Measurements from ENCODE around the gene LIPH.

The LIPH gene

DNA sequence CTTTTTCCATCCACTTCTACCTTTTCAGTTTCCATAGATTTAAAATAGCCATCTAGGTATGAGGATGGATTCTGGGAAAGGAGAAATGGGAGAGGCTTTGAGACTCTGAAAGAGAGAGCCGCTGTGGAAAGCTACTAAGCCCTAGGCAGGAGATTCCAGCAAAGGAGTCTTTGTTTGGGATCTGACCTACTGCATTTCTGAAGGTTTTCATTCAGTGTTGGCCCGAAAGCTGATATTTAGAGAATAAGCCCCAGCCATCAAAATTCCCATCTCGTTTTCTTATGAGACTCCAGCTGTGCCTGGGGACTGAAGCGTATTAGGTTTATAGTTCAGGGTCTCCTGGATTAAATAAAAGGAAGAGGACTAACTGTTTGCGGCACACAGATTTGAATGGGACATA lies 19.5 kb downstream of the LIPH start:
- H4K20me1 ChIP-seq (ENCODE audit: control insufficient read depth, insufficient read depth, low read depth, low read length) = no peaks in the 10 kb centered on the region
- H3K9me2 ChIP-seq (replicated peaks; ENCODE audit: control insufficient read depth, low read length) = no peaks in the 10 kb centered on the region
- H3K79me2 ChIP-seq (ENCODE audit: control insufficient read depth, low read length) = no peaks in the 10 kb centered on the region
- H3F3A ChIP-seq (ENCODE audit: control insufficient read depth, insufficient read depth) = peaks cover 7% of the 10 kb centered on the region
- no peak overlapping the region for H3K27ac ChIP-seq (ENCODE audit: low read depth, low read length)
- no peak overlapping the region for H3K4me3 ChIP-seq (ENCODE audit: low read length)
- no peaks in the 10 kb centered on the region for H3K9me3 ChIP-seq (ENCODE audit: control insufficient read depth, insufficient read depth, low read length)
- peaks cover 13% of the 10 kb centered on the region for H3K4me1 ChIP-seq (ENCODE audit: control insufficient read depth, low read length)
- H3K27me3 ChIP-seq (ENCODE audit: control insufficient read depth, low read length) = no peaks in the 10 kb centered on the region
- TF ChIP-seq CTCF (IDR thresholded peaks at IDR 0.05; ENCODE audit: low read depth, low read length, poor library complexity, severe bottlenecking) (no peak), EZH2phosphoT487 (IDR thresholded peaks at IDR 0.05; ENCODE audit: borderline replicate concordance, low read length) (no peak)
- H3K36me3 ChIP-seq (ENCODE audit: control insufficient read depth, low read length) = no peaks in the 10 kb centered on the region
- no peak overlapping the region for H3K4me2 ChIP-seq (ENCODE audit: low read length)

GRCh38 chr3:185530856-185531255 lies 21.5 kb downstream of the LIPH start:
- H3K9me2 ChIP-seq (replicated peaks; ENCODE audit: control insufficient read depth, low read length) = no peaks in the 10 kb centered on the region
- H4K20me1 ChIP-seq (ENCODE audit: control insufficient read depth, insufficient read depth, low read depth, low read length) = no peaks in the 10 kb centered on the region
- no peak overlapping the region for H3K4me2 ChIP-seq (ENCODE audit: low read length)
- H3K36me3 ChIP-seq (ENCODE audit: control insufficient read depth, low read length) = no peaks in the 10 kb centered on the region
- no peaks in the 10 kb centered on the region for H3K79me2 ChIP-seq (ENCODE audit: control insufficient read depth, low read length)
- no peak for TF ChIP-seq CTCF (IDR thresholded peaks at IDR 0.05; ENCODE audit: low read depth, low read length, poor library complexity, severe bottlenecking)
- no peak for TF ChIP-seq EZH2phosphoT487 (IDR thresholded peaks at IDR 0.05; ENCODE audit: borderline replicate concordance, low read length)
- H3K4me3 ChIP-seq (ENCODE audit: low read length) = no peak overlapping the region
- no peaks in the 10 kb centered on the region for H3K4me1 ChIP-seq (ENCODE audit: control insufficient read depth, low read length)
- no peaks in the 10 kb centered on the region for H3K9me3 ChIP-seq (ENCODE audit: control insufficient read depth, insufficient read depth, low read length)
- H3F3A ChIP-seq (ENCODE audit: control insufficient read depth, insufficient read depth) = no peaks in the 10 kb centered on the region
- no peak overlapping the region for H3K27ac ChIP-seq (ENCODE audit: low read depth, low read length)
- no peaks in the 10 kb centered on the region for H3K27me3 ChIP-seq (ENCODE audit: control insufficient read depth, low read length)

DNA sequence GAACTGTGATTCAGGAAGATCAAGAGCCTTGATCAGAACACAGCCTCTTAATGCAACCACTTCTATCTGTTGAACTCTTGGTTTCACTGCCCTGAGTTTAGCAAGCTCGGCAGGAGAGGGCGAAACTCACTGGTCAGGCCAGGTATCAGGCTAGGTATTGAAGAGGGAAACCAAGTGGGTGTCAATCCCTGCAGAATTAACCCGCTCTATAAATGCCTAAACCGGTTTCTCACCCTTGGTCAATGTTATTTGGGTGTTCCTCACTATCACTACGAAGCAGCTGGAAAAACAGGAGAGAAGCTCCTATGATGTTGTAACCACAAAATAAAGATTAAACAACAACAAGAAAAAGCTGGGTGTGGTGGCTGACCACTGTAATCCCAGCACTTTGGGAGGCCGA lies 23.9 kb downstream of the LIPH start:
- Histone ChIP-seq H4K20me1 (ENCODE audit: control insufficient read depth, insufficient read depth, low read depth, low read length) (no peaks in the 10 kb centered on the region), H3K36me3 (ENCODE audit: control insufficient read depth, low read length) (no peaks in the 10 kb centered on the region), H3K9me2 (replicated peaks; ENCODE audit: control insufficient read depth, low read length) (no peaks in the 10 kb centered on the region), H3K9me3 (ENCODE audit: control insufficient read depth, insufficient read depth, low read length) (no peaks in the 10 kb centered on the region), H3K4me1 (ENCODE audit: control insufficient read depth, low read length) (no peaks in the 10 kb centered on the region), H3K4me3 (ENCODE audit: low read length) (no peak overlapping the region), H3K27ac (ENCODE audit: low read depth, low read length) (no peak overlapping the region), H3K27me3 (ENCODE audit: control insufficient read depth, low read length) (no peaks in the 10 kb centered on the region), H3K4me2 (ENCODE audit: low read length) (no peak overlapping the region), H3K79me2 (ENCODE audit: control insufficient read depth, low read length) (no peaks in the 10 kb centered on the region), H3F3A (ENCODE audit: control insufficient read depth, insufficient read depth) (no peaks in the 10 kb centered on the region)
- TF ChIP-seq EZH2phosphoT487 (IDR thresholded peaks at IDR 0.05; ENCODE audit: borderline replicate concordance, low read length) = no peak

- no peak overlapping the region for H3K27ac ChIP-seq (ENCODE audit: low read depth, low read length)
- no peaks in the 10 kb centered on the region for H3K36me3 ChIP-seq (ENCODE audit: control insufficient read depth, low read length)
- H3F3A ChIP-seq (ENCODE audit: control insufficient read depth, insufficient read depth) = no peaks in the 10 kb centered on the region
- H3K4me2 ChIP-seq (ENCODE audit: low read length) = no peak overlapping the region
- no peak overlapping the region for H3K4me3 ChIP-seq (ENCODE audit: low read length)
- H3K9me3 ChIP-seq (ENCODE audit: control insufficient read depth, insufficient read depth, low read length) = no peaks in the 10 kb centered on the region
- no peak for TF ChIP-seq EZH2phosphoT487 (IDR thresholded peaks at IDR 0.05; ENCODE audit: borderline replicate concordance, low read length)
- no peak for TF ChIP-seq CTCF (IDR thresholded peaks at IDR 0.05; ENCODE audit: low read depth, low read length, poor library complexity, severe bottlenecking)
- no peaks in the 10 kb centered on the region for H3K4me1 ChIP-seq (ENCODE audit: control insufficient read depth, low read length)
- H3K27me3 ChIP-seq (ENCODE audit: control insufficient read depth, low read length) = no peaks in the 10 kb centered on the region
- no peaks in the 10 kb centered on the region for H3K79me2 ChIP-seq (ENCODE audit: control insufficient read depth, low read length)
- no peaks in the 10 kb centered on the region for H3K9me2 ChIP-seq (replicated peaks; ENCODE audit: control insufficient read depth, low read length)
- no peaks in the 10 kb centered on the region for H4K20me1 ChIP-seq (ENCODE audit: control insufficient read depth, insufficient read depth, low read depth, low read length)
Measured at GRCh38 chr3:185527364-185527763, 25.0 kb downstream of the LIPH start.
